GM23338 (cell line): Measurements from ENCODE around the gene GSG1L. TPM values are rescaled to one million over a fixed set of nuclear protein-coding genes. Genes with fewer than 3 reads are reported as not detected.

Experiments used
- ATAC-seq: fragments of 200-7000 bp; cut with Tn5 transposase; 3 replicates; pipeline ENCODE4 v1.9.1; 2020
- DNase-seq: peaks from one replicate; pipeline ENCODE4 v3.0.0-alpha.2; 2015; ENCODE audit warnings: low spot score
- H2AFZ ChIP-seq: fragments of 200-600 bp; sonication (generic); 2 replicates; pipeline ENCODE4 v1.8.0; 2016; ENCODE audit warnings: antibody characterized with exemption, mild to moderate bottlenecking, moderate library complexity
- H3F3A ChIP-seq: fragments of 200-600 bp; sonication (generic); replicated peaks from 2 replicates; pipeline ENCODE4 v1.8.0; 2017; ENCODE audit warnings: antibody characterized with exemption, mixed run types, low read depth
- H3K27ac ChIP-seq: fragments of 200-600 bp; sonication (generic); 2 replicates; pipeline ENCODE4 v1.6.1; 2016; ENCODE audit warnings: low read depth
- H3K27me3 ChIP-seq: fragments of 200-600 bp; sonication (generic); 2 replicates; pipeline ENCODE4 v1.8.0; 2016; ENCODE audit warnings: mild to moderate bottlenecking, mixed run types, moderate library complexity; ENCODE audit not compliant: insufficient read depth
- H3K36me3 ChIP-seq: fragments of 200-600 bp; sonication (generic); 2 replicates; pipeline ENCODE4 v1.8.0; 2016; ENCODE audit warnings: mild to moderate bottlenecking; ENCODE audit not compliant: insufficient read depth
- H3K4me1 ChIP-seq: fragments of 200-600 bp; sonication (generic); 2 replicates; pipeline ENCODE4 v1.8.0; 2016; ENCODE audit warnings: mild to moderate bottlenecking, moderate library complexity; ENCODE audit not compliant: insufficient read depth
- H3K4me2 ChIP-seq: fragments of 200-600 bp; sonication (generic); 2 replicates; pipeline ENCODE4 v1.7.1; 2017; ENCODE audit warnings: mixed run types
- H3K4me3 ChIP-seq: fragments of 200-600 bp; sonication (generic); 2 replicates; pipeline ENCODE4 v1.6.1; 2016; ENCODE audit warnings: mixed run types
- H3K79me2 ChIP-seq: fragments of 200-600 bp; sonication (generic); replicated peaks from 2 replicates; pipeline ENCODE4 v1.8.0; 2017; ENCODE audit warnings: mild to moderate bottlenecking; ENCODE audit not compliant: insufficient read depth
- H3K9me2 ChIP-seq: fragments of 200-600 bp; sonication (generic); 2 replicates; pipeline ENCODE4 v1.8.0; 2017; ENCODE audit not compliant: insufficient read depth
- H4K20me1 ChIP-seq: fragments of 200-600 bp; sonication (generic); replicated peaks from 2 replicates; pipeline ENCODE4 v1.8.0; 2017; ENCODE audit warnings: mild to moderate bottlenecking; ENCODE audit not compliant: insufficient read depth
- H3K27ac Mint-ChIP-seq: 2 replicates; pipeline ENCODE4 v1.8.0; 2020; ENCODE audit warnings: inconsistent platforms, mild to moderate bottlenecking, moderate library complexity, mixed read lengths
- H3K27me3 Mint-ChIP-seq: 3 replicates; pipeline ENCODE4 v1.8.0; 2022; ENCODE audit warnings: low read depth, mild to moderate bottlenecking, moderate library complexity, mixed read lengths, inconsistent platforms; ENCODE audit not compliant: insufficient read depth, poor library complexity
- H3K36me3 Mint-ChIP-seq: 3 replicates; pipeline ENCODE4 v1.8.0; 2021; ENCODE audit warnings: low read depth, mild to moderate bottlenecking, inconsistent platforms, moderate library complexity, mixed read lengths
- H3K4me1 Mint-ChIP-seq: 3 replicates; pipeline ENCODE4 v1.8.0; 2020; ENCODE audit warnings: mild to moderate bottlenecking, inconsistent platforms, mixed read lengths
- H3K4me3 Mint-ChIP-seq: 3 replicates; pipeline ENCODE4 v1.8.0; 2021; ENCODE audit warnings: moderate library complexity, mild to moderate bottlenecking, inconsistent platforms, mixed read lengths
- H3K9me3 Mint-ChIP-seq: 3 replicates; pipeline ENCODE4 v1.8.0; 2020; ENCODE audit warnings: moderate library complexity, mild to moderate bottlenecking, inconsistent platforms, mixed read lengths
- EZH2phosphoT487 ChIP-seq: fragments of 200-600 bp; sonication (generic); IDR thresholded peaks from one replicate; pipeline ENCODE4 v1.8.1; 2018; ENCODE audit warnings: antibody characterized with exemption; ENCODE audit not compliant: unreplicated experiment
- JUNB ChIP-seq: IDR thresholded peaks from one replicate; pipeline ENCODE4 v1.6.1; 2016; ENCODE audit warnings: antibody characterized with exemption; ENCODE audit not compliant: unreplicated experiment
- POLR2AphosphoS5 ChIP-seq: IDR thresholded peaks from 2 replicates; pipeline ENCODE4 v1.6.1; 2016; ENCODE audit warnings: antibody characterized with exemption, low read depth
- ZNF114 ChIP-seq: fragments of 250-450 bp; sonication (Bioruptor Pico); IDR thresholded peaks from 2 replicates; pipeline ENCODE4 v1.5.0; 2020; ENCODE audit warnings: mild to moderate bottlenecking, moderate library complexity
- ZNF331 ChIP-seq: fragments of 250-450 bp; sonication (Bioruptor Pico); IDR thresholded peaks from 2 replicates; pipeline ENCODE4 v1.5.0; 2020; ENCODE audit warnings: low read depth, mild to moderate bottlenecking, moderate library complexity
- polyA plus RNA-seq: library from polyadenylated mRNA; unstranded; fragments of >200 nt; fragmentation: Nextera tagmentation; extraction: Ambion mirVana; gene quantifications from 2 replicates; pipeline ENCODE4 v1.2.1, GENCODE V29; 2016
- total RNA-seq: library from RNA; depleted of rRNA; stranded (reverse); fragments of >200 nt; shearing (Covaris generic); gene quantifications from 2 replicates; pipeline ENCODE4 v1.2.3, GENCODE V29; 2014
- TF ChIP-seq, protein P1 (sequence below): fragments of 250-450 bp; sonication (Bioruptor Pico); IDR thresholded peaks from 2 replicates; pipeline ENCODE4 v1.5.0; 2020; ENCODE audit warnings: mild to moderate bottlenecking, moderate library complexity
- TF ChIP-seq, protein P2 (sequence below): IDR thresholded peaks from one replicate; pipeline ENCODE4 v1.6.1; 2018; ENCODE audit warnings: antibody characterized with exemption; ENCODE audit not compliant: unreplicated experiment
- TF ChIP-seq, protein P3 (sequence below): IDR thresholded peaks from 2 replicates; pipeline ENCODE4 v1.6.1; 2016; ENCODE audit warnings: antibody characterized with exemption
- TF ChIP-seq, protein P4 (sequence below), 2 experiments: fragments of 200-600 bp in 1 of 2; sonication (generic) in 1 of 2; conservative IDR thresholded peaks; 2 replicates each; pipeline versions ENCODE4 v1.5.1 to v1.6.1; 2016 to 2017; ENCODE audit warnings: antibody characterized with exemption in 2 of 2, low read depth in 2 of 2, mild to moderate bottlenecking in 2 of 2, moderate library complexity in 1 of 2

Gene GSG1L
- total and polyA plus RNA-seq, 2 experiments from 2014 or later, result 0.36 to 0.63 TPM

DNA sequence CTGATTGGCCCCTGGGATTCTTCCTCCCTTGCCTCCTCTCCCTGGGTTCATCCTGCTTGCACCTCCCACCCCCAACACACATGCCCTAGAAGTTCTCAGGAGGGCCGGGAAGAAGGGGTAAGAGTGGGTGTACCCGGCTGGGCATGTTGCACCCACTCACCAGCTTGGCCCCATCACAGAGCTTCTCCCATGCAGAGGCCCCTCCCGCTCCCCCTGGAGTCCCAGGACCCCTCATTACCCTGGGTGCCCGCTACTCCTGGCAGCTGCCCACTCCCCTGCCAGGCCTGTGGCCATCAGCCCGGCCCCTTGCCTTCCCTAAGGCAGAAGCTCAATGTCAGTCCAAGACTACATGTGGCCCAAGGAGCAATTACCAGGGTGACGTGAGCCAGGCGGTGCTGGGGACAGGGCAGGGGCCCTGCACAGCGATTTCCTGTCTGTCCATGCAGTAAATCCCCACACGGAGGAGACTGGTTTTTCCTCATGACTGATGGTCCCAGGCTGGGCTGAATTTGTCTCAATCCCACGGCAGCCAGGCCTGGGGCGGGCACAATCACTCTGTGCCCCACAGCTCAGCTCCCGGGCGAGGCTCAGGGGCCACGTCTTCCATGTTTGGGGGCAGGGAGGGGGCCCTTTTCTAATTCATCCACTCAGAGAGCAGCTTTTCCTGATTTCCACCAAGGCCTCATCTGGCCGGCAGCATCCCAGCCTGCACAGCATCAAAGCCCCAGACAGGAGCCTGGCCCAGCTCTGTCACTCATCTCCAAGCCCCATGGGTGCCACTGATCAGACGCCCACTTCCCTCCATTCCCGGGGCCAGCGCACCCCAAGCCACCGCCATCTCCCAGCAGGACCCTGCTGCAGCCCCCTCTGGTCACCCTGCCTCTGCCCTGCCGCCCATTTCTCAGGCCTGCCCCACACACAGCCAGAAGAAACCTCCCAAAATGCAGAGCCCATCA, 278.9 kb downstream of the GSG1L start (continued):
- TF ChIP-seq, protein P1, sequence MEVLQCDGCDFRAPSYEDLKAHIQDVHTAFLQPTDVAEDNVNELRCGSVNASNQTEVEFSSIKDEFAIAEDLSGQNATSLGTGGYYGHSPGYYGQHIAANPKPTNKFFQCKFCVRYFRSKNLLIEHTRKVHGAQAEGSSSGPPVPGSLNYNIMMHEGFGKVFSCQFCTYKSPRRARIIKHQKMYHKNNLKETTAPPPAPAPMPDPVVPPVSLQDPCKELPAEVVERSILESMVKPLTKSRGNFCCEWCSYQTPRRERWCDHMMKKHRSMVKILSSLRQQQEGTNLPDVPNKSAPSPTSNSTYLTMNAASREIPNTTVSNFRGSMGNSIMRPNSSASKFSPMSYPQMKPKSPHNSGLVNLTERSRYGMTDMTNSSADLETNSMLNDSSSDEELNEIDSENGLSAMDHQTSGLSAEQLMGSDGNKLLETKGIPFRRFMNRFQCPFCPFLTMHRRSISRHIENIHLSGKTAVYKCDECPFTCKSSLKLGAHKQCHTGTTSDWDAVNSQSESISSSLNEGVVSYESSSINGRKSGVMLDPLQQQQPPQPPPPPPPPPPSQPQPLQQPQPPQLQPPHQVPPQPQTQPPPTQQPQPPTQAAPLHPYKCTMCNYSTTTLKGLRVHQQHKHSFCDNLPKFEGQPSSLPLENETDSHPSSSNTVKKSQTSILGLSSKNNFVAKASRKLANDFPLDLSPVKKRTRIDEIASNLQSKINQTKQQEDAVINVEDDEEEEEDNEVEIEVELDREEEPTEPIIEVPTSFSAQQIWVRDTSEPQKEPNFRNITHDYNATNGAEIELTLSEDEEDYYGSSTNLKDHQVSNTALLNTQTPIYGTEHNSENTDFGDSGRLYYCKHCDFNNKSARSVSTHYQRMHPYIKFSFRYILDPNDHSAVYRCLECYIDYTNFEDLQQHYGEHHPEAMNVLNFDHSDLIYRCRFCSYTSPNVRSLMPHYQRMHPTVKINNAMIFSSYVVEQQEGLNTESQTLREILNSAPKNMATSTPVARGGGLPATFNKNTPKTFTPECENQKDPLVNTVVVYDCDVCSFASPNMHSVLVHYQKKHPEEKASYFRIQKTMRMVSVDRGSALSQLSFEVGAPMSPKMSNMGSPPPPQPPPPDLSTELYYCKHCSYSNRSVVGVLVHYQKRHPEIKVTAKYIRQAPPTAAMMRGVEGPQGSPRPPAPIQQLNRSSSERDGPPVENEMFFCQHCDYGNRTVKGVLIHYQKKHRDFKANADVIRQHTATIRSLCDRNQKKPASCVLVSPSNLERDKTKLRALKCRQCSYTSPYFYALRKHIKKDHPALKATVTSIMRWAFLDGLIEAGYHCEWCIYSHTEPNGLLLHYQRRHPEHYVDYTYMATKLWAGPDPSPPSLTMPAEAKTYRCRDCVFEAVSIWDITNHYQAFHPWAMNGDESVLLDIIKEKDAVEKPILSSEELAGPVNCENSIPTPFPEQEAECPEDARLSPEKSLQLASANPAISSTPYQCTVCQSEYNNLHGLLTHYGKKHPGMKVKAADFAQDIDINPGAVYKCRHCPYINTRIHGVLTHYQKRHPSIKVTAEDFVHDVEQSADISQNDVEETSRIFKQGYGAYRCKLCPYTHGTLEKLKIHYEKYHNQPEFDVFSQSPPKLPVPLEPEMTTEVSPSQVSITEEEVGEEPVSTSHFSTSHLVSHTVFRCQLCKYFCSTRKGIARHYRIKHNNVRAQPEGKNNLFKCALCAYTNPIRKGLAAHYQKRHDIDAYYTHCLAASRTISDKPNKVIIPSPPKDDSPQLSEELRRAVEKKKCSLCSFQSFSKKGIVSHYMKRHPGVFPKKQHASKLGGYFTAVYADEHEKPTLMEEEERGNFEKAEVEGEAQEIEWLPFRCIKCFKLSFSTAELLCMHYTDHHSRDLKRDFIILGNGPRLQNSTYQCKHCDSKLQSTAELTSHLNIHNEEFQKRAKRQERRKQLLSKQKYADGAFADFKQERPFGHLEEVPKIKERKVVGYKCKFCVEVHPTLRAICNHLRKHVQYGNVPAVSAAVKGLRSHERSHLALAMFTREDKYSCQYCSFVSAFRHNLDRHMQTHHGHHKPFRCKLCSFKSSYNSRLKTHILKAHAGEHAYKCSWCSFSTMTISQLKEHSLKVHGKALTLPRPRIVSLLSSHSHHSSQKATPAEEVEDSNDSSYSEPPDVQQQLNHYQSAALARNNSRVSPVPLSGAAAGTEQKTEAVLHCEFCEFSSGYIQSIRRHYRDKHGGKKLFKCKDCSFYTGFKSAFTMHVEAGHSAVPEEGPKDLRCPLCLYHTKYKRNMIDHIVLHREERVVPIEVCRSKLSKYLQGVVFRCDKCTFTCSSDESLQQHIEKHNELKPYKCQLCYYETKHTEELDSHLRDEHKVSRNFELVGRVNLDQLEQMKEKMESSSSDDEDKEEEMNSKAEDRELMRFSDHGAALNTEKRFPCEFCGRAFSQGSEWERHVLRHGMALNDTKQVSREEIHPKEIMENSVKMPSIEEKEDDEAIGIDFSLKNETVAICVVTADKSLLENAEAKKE (CRISPR knock-in tag), result no peak

DNA sequence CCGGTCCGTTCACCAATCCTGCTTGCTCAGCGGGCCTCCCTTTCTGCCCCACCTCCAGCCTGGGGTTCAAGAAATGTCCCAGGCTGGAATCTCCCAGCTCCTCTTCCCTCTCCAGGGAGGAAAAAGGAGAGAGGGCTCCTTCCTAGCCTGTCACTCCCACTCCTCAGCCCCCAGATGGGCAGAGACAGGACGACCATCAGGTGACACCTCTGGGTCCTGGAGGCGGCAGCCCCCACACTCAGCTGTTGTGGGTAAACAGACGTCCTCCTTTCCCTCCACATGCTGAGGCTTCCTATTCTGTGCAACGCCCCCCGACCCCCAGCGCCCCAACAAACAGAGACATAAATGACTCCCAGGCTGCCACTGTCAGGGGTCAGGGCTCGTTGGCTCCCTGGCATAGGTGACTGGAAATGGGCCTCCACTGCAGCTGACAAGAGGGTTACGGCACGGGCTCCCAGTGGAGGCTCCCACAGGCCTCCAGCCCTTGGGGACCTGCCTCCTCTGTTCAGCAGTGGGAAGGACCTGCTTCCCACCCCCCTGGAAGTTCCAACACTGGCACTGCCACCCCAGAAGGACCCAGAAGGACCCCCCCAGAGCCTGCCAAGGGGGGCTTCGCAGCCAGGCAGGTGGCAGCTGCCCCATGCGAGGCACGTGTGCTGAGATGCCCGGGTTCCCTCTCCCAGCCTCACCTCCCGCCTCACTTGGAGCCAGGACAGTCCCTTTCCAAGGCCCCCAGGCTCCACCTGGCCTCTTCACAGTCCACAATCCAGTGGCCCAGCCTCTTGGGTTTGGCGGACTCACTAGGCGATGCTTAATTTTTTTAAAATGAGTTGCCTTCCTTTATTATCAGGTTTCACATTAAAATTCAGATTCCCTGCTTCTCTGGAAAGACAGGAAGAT, 281.3 kb downstream of the GSG1L start:
- H3K27ac ChIP-seq, result no peak overlapping the region
- no peak for ATAC-seq
- no peak overlapping the region for H3K4me3 Mint-ChIP-seq
- TF ChIP-seq JUNB, result no peak
- TF ChIP-seq ZNF114 (CRISPR knock-in tag), result no peak
- TF ChIP-seq ZNF331 (CRISPR knock-in tag), result no peak
- TF ChIP-seq, protein P2, sequence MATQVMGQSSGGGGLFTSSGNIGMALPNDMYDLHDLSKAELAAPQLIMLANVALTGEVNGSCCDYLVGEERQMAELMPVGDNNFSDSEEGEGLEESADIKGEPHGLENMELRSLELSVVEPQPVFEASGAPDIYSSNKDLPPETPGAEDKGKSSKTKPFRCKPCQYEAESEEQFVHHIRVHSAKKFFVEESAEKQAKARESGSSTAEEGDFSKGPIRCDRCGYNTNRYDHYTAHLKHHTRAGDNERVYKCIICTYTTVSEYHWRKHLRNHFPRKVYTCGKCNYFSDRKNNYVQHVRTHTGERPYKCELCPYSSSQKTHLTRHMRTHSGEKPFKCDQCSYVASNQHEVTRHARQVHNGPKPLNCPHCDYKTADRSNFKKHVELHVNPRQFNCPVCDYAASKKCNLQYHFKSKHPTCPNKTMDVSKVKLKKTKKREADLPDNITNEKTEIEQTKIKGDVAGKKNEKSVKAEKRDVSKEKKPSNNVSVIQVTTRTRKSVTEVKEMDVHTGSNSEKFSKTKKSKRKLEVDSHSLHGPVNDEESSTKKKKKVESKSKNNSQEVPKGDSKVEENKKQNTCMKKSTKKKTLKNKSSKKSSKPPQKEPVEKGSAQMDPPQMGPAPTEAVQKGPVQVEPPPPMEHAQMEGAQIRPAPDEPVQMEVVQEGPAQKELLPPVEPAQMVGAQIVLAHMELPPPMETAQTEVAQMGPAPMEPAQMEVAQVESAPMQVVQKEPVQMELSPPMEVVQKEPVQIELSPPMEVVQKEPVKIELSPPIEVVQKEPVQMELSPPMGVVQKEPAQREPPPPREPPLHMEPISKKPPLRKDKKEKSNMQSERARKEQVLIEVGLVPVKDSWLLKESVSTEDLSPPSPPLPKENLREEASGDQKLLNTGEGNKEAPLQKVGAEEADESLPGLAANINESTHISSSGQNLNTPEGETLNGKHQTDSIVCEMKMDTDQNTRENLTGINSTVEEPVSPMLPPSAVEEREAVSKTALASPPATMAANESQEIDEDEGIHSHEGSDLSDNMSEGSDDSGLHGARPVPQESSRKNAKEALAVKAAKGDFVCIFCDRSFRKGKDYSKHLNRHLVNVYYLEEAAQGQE, result no peak
- no peak for TF ChIP-seq EZH2phosphoT487
- TF ChIP-seq, protein P3, sequence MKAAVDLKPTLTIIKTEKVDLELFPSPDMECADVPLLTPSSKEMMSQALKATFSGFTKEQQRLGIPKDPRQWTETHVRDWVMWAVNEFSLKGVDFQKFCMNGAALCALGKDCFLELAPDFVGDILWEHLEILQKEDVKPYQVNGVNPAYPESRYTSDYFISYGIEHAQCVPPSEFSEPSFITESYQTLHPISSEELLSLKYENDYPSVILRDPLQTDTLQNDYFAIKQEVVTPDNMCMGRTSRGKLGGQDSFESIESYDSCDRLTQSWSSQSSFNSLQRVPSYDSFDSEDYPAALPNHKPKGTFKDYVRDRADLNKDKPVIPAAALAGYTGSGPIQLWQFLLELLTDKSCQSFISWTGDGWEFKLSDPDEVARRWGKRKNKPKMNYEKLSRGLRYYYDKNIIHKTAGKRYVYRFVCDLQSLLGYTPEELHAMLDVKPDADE, result no peak
- TF ChIP-seq POLR2AphosphoS5, result no peak
- TF ChIP-seq, protein P4, sequence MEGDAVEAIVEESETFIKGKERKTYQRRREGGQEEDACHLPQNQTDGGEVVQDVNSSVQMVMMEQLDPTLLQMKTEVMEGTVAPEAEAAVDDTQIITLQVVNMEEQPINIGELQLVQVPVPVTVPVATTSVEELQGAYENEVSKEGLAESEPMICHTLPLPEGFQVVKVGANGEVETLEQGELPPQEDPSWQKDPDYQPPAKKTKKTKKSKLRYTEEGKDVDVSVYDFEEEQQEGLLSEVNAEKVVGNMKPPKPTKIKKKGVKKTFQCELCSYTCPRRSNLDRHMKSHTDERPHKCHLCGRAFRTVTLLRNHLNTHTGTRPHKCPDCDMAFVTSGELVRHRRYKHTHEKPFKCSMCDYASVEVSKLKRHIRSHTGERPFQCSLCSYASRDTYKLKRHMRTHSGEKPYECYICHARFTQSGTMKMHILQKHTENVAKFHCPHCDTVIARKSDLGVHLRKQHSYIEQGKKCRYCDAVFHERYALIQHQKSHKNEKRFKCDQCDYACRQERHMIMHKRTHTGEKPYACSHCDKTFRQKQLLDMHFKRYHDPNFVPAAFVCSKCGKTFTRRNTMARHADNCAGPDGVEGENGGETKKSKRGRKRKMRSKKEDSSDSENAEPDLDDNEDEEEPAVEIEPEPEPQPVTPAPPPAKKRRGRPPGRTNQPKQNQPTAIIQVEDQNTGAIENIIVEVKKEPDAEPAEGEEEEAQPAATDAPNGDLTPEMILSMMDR (conservative IDR thresholded peaks at IDR 0.05; ENCODE audit: low read depth in 2 of 2), result no peak

More for the DNA sequence above, 281.3 kb downstream of the GSG1L start:
- H3K36me3 Mint-ChIP-seq, result no peaks in the 10 kb centered on the region
- H3K4me1 Mint-ChIP-seq, result no peaks in the 10 kb centered on the region
- Histone ChIP-seq H3K4me1 (no peaks in the 10 kb centered on the region), H3F3A (no peaks in the 10 kb centered on the region), H3K4me2 (no peak overlapping the region), H3K79me2 (no peaks in the 10 kb centered on the region), H2AFZ (no peak overlapping the region), H3K36me3 (no peaks in the 10 kb centered on the region), H3K9me2 (no peaks in the 10 kb centered on the region), H3K4me3 (no peak overlapping the region), H3K27me3 (no peaks in the 10 kb centered on the region), H4K20me1 (no peaks in the 10 kb centered on the region)
- no peaks in the 10 kb centered on the region for H3K9me3 Mint-ChIP-seq
- no peak overlapping the region for H3K27ac Mint-ChIP-seq
- H3K27me3 Mint-ChIP-seq, result peaks cover 4% of the 10 kb centered on the region
- no peak for DNase-seq
